Transverse colon (tissue), 4 donors: ENCODE measurements around the gene DNASE1L2. TPM values are rescaled to one million over a fixed set of nuclear protein-coding genes. Genes with fewer than 3 reads are reported as not detected.

Experiments
- DNase-seq: peaks from one replicate; pipeline ENCODE4 v3.0.0-alpha.2; 2019
- H3K27ac ChIP-seq, 4 donors: fragments of 200-600 bp; sonication (generic); 2 replicates each; pipeline ENCODE4 v1.5.1; 2016 to 2018; ENCODE audit warnings: inconsistent platforms in 4 of 4
- H3K27me3 ChIP-seq: fragments of 200-600 bp; sonication (generic); 2 replicates; pipeline ENCODE4 v1.5.1; 2017; ENCODE audit warnings: inconsistent platforms
- H3K36me3 ChIP-seq, 4 donors: fragments of 200-600 bp; sonication (generic); 2 replicates each; pipeline ENCODE4 v1.5.1; 2017 to 2019; ENCODE audit warnings: inconsistent platforms in 4 of 4
- H3K4me1 ChIP-seq, 4 donors: fragments of 200-600 bp; sonication (generic); 2 replicates each; pipeline ENCODE4 v1.5.1; 2017 to 2020; ENCODE audit warnings: inconsistent platforms in 4 of 4
- H3K4me3 ChIP-seq, 4 donors: fragments of 200-600 bp; sonication (generic); 1 replicate in 1 of 4; 2 replicates in 3 of 4; pipeline versions ENCODE4 v1.5.1 to v1.6.1; 2017 to 2019; ENCODE audit warnings: inconsistent platforms in 4 of 4
- H3K9me3 ChIP-seq, 2 donors: fragments of 200-600 bp; sonication (generic); 2 replicates each; pipeline ENCODE4 v1.5.1; 2017 to 2019; ENCODE audit warnings: inconsistent platforms in 2 of 2
- EP300 ChIP-seq: sonication (generic); formaldehyde crosslinking; IDR thresholded peaks from one replicate; pipeline ENCODE4 v1.6.1; 2017; ENCODE audit warnings: antibody characterized with exemption, low read depth
- POLR2A ChIP-seq: fragments of 450-650 bp; IDR thresholded peaks from one replicate; pipeline ENCODE4 v1.6.1; 2016; ENCODE audit warnings: antibody characterized with exemption, mild to moderate bottlenecking, moderate library complexity
- POLR2AphosphoS5 ChIP-seq, 3 donors: sonication (generic); formaldehyde crosslinking; IDR thresholded peaks; one replicate each; pipeline ENCODE4 v1.6.1; 2016; ENCODE audit warnings: antibody characterized with exemption in 3 of 3
- whole genome bisulfite sequencing, 2 donors: methylation state at CpG; one replicate each; pipeline ENCODE4 v1.1.5; 2018; ENCODE audit warnings: low coverage in 1 of 2; 5-methylcytosine and 5-hydroxymethylcytosine counted together
- in situ Hi-C, 4 donors: fragments of 200-750 bp; cut with MboI; loops; one replicate each; pipeline versions ENCODE4 v1.15.0 to v1.15.1; 2017; ENCODE audit warnings: low sequenced_read_pairs in 3 of 4, low pct_ligation_motif_present in 1 of 4, low pct_unique_long_range_greater_than_20kb in 1 of 4
- intact Hi-C: fragments of 100-400 bp; cut with DNase I; formaldehyde crosslinking; loops from one replicate; pipeline ENCODE4 v1.15.1; 2023; ENCODE audit warnings: low total_unique reads
- total RNA-seq, 4 donors: library from RNA; depleted of rRNA; stranded (reverse); fragments of >200 nt; gene quantifications; one replicate each; pipeline ENCODE4 v1.1.0, GENCODE V29; 2016
- TF ChIP-seq, protein P1 (sequence below), 5 experiments: fragments of 200-600 bp in 3 of 5; fragments of 450-650 bp in 2 of 5; sonication (generic) in 3 of 5; IDR thresholded peaks; 1 replicate in 2 of 5; 2 replicates in 3 of 5; pipeline ENCODE4 v1.5.1; 2016 to 2017; ENCODE audit warnings: antibody characterized with exemption in 5 of 5, inconsistent platforms in 3 of 5, mild to moderate bottlenecking in 2 of 5, moderate library complexity in 1 of 5

The DNASE1L2 gene
- total RNA-seq, 4 donors from 2014 or later: 0.55 to 3.0 (median 0.64) TPM; not detected in 1

DNA sequence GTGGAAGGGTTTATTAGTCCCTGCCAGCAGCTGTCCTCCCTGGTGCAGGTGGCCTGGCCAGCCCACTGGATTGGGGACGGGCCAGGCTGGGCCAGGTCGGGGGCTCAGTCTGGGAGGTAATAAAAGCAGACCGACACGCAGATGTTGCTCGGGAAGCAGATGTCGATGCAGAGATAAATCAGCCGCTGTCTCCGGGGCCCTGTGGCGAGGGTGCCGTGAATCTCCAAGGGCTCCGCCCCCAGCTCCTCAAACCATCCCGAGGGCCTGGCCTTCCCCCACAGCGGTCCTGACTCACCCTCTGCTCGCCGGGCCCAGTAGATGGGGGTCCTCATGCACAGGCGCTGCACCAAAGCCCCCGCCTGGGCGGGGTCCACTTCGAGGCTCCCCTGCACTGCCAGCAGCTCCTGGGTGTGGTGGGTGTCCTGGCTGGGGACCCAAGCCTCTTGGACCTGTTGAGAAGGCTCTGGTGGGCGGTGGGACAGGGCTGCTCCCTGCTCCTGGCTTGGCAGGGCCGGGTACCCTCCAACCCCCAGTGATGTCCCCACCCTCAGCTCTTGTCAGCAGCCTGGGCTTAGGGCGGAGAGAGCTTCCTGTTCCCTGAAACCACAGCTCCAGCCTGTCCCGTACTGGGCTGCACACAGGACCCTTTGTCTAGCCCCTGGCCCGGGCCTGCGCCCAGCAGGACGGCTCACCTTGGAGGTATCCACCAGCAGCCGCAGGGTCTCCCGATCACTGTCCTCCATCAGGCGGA, 26.8 kb upstream of the DNASE1L2 start:
- Histone ChIP-seq H3K4me1 (peaks cover 29 to 42% (median 36%) of the 10 kb centered on the region in 4 donors), H3K9me3 (no peaks in the 10 kb centered on the region), H3K36me3 (peaks cover 0 to 13% (median 3%) of the 10 kb centered on the region in 4 donors), H3K27me3 (no peaks in the 10 kb centered on the region), H3K4me3 (no peak overlapping the region), H3K27ac (no peak overlapping the region)
- intact Hi-C loops (no loop called here), in situ Hi-C loops (no loop called here)
- DNase-seq: no peak
- TF ChIP-seq POLR2A (no peak), POLR2AphosphoS5 (IDR thresholded peaks at IDR 0.05) (no peak), EP300 (no peak)
- TF ChIP-seq, protein P1, sequence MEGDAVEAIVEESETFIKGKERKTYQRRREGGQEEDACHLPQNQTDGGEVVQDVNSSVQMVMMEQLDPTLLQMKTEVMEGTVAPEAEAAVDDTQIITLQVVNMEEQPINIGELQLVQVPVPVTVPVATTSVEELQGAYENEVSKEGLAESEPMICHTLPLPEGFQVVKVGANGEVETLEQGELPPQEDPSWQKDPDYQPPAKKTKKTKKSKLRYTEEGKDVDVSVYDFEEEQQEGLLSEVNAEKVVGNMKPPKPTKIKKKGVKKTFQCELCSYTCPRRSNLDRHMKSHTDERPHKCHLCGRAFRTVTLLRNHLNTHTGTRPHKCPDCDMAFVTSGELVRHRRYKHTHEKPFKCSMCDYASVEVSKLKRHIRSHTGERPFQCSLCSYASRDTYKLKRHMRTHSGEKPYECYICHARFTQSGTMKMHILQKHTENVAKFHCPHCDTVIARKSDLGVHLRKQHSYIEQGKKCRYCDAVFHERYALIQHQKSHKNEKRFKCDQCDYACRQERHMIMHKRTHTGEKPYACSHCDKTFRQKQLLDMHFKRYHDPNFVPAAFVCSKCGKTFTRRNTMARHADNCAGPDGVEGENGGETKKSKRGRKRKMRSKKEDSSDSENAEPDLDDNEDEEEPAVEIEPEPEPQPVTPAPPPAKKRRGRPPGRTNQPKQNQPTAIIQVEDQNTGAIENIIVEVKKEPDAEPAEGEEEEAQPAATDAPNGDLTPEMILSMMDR (IDR thresholded peaks at IDR 0.05): no peak
- whole genome bisulfite sequencing, 2 donors: 89% methylated on average over 24 of the region's 29 CpGs; no CpG with 5 or more reads in 1 of the 2 donors

DNA sequence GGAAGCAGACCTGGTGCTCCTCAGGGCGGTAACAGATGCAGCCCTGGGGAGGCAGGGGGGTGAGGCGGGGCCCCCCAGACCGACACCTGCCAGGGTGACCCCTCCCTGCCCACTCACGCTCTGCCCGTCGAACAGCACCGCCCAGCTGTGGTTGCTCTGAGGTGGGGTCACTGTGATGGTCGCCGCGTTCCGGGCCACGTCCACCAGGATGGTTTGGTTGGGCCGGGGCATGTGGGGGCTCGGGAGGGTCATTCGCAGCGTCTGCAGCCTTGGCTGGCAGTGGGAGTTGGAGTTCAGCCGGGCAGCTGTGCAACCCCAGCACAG, 26.3 kb upstream of the DNASE1L2 start:
- TF ChIP-seq EP300: no peak
- TF ChIP-seq POLR2AphosphoS5 (IDR thresholded peaks at IDR 0.05): no peak
- TF ChIP-seq, protein P1 (IDR thresholded peaks at IDR 0.05): no peak
- no peak for TF ChIP-seq POLR2A
- Histone ChIP-seq H3K9me3 (no peaks in the 10 kb centered on the region), H3K4me3 (no peak overlapping the region), H3K27ac (no peak overlapping the region), H3K27me3 (no peaks in the 10 kb centered on the region), H3K4me1 (peaks cover 25 to 37% (median 32%) of the 10 kb centered on the region in 4 donors), H3K36me3 (peaks cover 0 to 13% (median 3%) of the 10 kb centered on the region in 4 donors)
- intact Hi-C loops (no loop called here), in situ Hi-C loops (no loop called here)
- WGBS, 2 donors: 95% methylated on average over 15 of the region's 17 CpGs; no CpG with 5 or more reads in 1 of the 2 donors
- no peak for DNase-seq

DNA sequence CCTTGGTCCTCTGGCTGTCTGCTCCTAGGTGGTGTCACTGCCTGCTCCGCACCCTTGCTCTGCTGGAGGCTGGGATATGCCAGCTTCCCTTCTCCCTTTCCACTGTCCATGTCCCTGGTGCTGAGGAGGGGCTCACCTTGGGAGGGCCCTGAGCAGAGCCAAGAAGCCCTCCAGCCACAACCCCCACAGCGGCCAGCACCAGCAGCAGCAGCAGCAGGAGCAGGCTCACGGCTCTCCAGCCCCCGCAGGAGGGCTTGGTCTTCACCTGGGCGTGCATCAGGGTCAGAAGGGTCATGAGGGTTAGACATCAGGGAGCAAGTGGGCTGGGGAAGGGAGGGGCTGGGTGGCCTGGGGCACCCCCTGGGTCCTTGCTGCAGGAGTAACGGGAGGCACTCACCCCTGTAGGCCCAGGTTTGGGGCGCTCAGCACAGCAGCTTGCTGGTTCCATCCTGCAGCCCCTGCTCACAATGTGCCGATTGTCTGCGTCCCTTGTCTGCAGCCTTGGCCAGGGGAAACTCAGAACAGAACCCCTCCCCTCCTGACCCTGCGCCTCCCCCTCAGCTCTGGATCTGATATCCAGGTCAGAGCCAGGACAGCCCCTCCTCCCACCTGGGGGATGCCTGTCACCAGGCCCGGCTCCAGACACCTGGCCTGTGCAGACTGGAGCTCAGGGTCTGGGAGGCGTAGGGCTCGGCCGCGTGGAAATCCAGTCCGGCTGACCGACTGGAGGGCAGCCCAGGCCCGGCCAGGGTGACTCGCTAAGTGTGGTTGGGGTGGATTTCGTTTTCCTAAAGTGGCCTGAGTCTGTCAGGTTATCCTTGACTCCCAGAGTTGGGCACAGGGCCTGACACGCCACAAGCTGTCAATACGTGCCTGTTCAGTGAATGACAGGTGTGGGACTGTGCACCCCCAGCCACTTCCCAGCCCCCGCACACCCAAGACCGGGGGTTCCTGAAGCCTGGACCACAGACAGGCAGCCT, 25.6 kb upstream of the DNASE1L2 start, which contains the start of gene BRICD5:
TSS of gene BRICD5 (minus strand) at position 478 of the 980 bp plus-strand sequence. CDS start at position 448, 30 bp downstream.
- DNase-seq: no peak
- Histone ChIP-seq H3K9me3 (no peaks in the 10 kb centered on the region), H3K36me3 (peaks cover 0 to 13% (median 3%) of the 10 kb centered on the region in 4 donors), H3K27me3 (no peaks in the 10 kb centered on the region), H3K4me1 (peaks cover 25 to 36% (median 32%) of the 10 kb centered on the region in 4 donors), H3K4me3 (no peak within 1 kb of the TSS), H3K27ac (no peak within 1 kb of the TSS)
- in situ Hi-C loops: no loop called here
- intact Hi-C loops: no loop called here
- 76% methylated on average over 24 of the region's 24 CpGs; no CpG with 5 or more reads in 1 of the 2 donors for WGBS, 2 donors
- TF ChIP-seq EP300 (no peak), POLR2A (no peak), POLR2AphosphoS5 (IDR thresholded peaks at IDR 0.05) (no peak)
- TF ChIP-seq, protein P1 (IDR thresholded peaks at IDR 0.05): no peak

DNA sequence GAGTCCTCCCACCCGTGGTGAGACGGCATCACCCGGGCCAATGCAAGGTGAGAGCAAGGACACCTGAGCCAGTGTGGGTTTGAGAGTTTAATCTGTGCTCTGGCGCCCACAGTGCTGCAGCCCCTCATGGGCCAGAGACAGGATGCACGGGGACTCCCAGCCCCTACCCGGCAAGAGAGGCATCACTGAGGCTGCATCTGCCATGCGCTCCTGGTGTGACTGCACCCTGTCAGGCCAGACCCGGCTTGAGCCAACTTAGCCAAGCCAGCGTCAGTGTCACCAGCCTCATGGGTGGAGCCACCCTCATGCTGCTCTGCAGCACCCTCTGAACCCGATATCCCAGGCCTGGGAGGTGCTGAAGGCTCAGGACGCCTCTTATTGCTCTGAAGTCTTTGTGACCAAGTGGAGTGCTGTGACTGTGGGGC, 24.3 kb upstream of the DNASE1L2 start:
- TF ChIP-seq, protein P1 (IDR thresholded peaks at IDR 0.05): no peak
- TF ChIP-seq POLR2AphosphoS5 (IDR thresholded peaks at IDR 0.05) (no peak), POLR2A (no peak), EP300 (no peak)
- Histone ChIP-seq H3K4me1 (peaks cover 18 to 25% (median 22%) of the 10 kb centered on the region in 4 donors), H3K4me3 (no peak overlapping the region), H3K36me3 (peaks cover 0 to 13% (median 3%) of the 10 kb centered on the region in 4 donors), H3K27me3 (no peaks in the 10 kb centered on the region), H3K27ac (no peak overlapping the region), H3K9me3 (no peaks in the 10 kb centered on the region)
- DNase-seq: no peak
- 80 to 83% methylated on average over 1 to 10 of the region's 11 CpGs for WGBS, 2 donors
- in situ Hi-C loops: no loop called here
- intact Hi-C loops: no loop called here
